A673 (cell line): ENCODE results near the gene ADGRE1.

ENCODE experiments used
- EZH2 ChIP-seq: fragments of 200-600 bp; sonication (generic); IDR thresholded peaks from 2 replicates; pipeline ENCODE4 v1.6.1; 2017; ENCODE audit warnings: borderline replicate concordance, low read depth, mild to moderate bottlenecking, mixed read lengths, antibody characterized with exemption, low read length; ENCODE audit not compliant: poor library complexity, severe bottlenecking
- TF ChIP-seq, protein P1 (sequence below): fragments of 300-800, 200-600 bp; sonication (generic); conservative IDR thresholded peaks from 2 replicates; pipeline ENCODE4 v1.5.1; 2017; ENCODE audit warnings: low read depth, mild to moderate bottlenecking, antibody characterized with exemption, low read length, moderate library complexity, mixed read lengths

DNA sequence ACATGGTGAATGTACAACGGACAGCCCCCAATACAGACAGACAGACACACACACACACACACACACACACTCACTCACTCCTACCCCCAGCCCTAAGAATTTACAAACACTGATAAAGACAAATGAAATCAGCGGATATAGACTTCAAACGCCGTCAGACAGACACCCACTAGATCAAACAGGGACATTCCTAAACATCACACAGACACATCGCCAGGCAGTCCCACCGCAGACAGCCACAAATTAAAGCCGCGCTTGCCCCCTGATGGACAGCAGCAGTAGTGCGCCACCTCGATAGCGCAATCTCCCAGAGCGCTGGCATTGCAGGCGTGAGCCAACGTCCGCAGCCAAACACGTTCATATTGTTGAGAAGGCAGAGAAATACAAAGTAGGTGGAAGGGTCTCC lies 24.7 kb upstream of the ADGRE1 start:
- TF ChIP-seq, protein P1, sequence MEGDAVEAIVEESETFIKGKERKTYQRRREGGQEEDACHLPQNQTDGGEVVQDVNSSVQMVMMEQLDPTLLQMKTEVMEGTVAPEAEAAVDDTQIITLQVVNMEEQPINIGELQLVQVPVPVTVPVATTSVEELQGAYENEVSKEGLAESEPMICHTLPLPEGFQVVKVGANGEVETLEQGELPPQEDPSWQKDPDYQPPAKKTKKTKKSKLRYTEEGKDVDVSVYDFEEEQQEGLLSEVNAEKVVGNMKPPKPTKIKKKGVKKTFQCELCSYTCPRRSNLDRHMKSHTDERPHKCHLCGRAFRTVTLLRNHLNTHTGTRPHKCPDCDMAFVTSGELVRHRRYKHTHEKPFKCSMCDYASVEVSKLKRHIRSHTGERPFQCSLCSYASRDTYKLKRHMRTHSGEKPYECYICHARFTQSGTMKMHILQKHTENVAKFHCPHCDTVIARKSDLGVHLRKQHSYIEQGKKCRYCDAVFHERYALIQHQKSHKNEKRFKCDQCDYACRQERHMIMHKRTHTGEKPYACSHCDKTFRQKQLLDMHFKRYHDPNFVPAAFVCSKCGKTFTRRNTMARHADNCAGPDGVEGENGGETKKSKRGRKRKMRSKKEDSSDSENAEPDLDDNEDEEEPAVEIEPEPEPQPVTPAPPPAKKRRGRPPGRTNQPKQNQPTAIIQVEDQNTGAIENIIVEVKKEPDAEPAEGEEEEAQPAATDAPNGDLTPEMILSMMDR, result peak; percentile 98
- TF ChIP-seq EZH2, result no peak
